Activated T-helper 9 cell treated with anti-CD3 and anti-CD28 coated beads, Interleukin-2, amount 50 U/mL, for 16 hours (primary cell): ENCODE data around the gene SPINK5.
"Not testable (repeated sequence)": the region's sequence is repeated elsewhere in the genome, so short reads cannot be mapped to it uniquely, and the experiment has no call there.

Experiments
- DNase-seq: peaks from one replicate; pipeline ENCODE4 v3.0.0-alpha.2; 2020; ENCODE audit warnings: low read depth

Gene SPINK5

GRCh38 chr5:148063861-148064260 lies at the start of gene SPINK5:
Gene SPINK5, plus strand, starts transcription at chr5:148063980. Its CDS starts 65 bp downstream, at chr5:148064045.
- DNase-seq, result no peak

DNA sequence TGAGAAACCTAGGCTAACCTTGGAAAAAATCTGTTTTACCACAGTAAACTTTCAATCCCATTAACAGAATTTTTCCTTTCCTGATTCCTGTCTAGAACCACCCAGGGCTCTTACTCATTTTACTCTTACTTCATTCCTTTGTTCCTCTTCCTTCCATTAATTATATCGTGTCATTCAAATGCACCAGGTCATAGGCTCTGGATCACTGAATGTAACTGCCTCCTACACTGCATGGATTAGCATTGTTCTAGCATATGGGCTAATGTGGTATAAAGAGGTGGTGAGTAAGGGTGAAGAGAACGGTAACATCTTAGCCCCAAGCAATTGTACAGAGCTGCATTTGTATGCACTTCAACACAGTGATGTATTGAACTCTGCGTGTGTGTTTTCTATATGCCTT lies 49.5 kb upstream of the SPINK5 start:
- no peak for DNase-seq

DNA sequence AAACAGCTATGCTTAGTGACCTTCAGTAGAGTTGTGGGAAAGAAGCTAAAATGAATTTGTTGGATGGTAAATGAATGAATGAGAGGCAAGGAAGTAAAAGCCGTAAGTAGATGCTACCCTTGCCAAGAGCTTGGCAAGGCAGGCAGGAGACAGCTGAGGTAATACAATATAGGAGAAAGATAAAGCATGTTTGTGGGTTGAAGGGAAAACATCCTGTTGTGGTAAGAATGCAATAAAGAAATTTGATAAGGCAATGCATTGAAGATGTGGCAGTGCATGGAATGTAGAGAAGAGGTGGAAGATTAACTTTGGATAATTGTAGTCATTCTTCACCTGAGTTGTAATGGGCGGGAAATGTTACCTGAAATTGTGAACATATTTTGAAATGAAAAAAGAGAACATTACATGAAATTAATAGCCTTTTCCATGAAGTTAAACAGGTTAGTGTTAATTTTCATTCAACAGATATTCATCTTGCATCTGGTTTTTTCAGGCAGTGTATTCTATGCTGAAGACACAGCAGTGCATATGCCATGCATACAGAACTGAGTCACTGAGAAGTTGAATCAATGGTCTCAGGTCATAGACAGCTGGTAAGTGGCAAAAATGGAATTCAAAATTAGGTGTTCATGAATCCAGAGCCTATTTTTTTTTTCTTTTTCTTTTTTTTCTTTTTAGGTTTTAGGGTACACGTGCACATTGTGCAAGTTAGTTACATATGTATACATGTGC lies 43.4 kb upstream of the SPINK5 start:
- DNase-seq, result no peak

GRCh38 chr5:148027505-148027904 lies 36.3 kb upstream of the SPINK5 start:
- no peak for DNase-seq

- no peak for DNase-seq
These were observed 34.6 kb upstream of the SPINK5 start for GRCh38 chr5:148029131-148029530.

DNA sequence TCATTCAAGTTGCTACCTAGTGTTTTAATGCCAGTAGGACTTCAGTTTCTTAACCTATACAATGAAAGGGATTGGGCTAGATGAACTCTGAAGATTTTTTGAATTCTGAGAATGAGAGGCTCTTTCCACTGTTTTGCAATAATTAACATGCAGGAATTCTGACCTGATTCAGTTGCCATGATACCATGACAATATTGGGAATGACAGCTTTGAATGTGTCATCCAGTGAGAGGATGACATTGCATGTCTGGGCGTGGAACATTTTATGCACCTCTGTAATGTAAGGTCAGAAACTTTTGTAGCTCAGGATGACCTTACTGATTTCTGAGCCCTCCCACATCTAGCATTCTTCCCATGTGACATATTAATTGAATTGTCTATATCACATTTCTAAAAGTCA lies 30.6 kb upstream of the SPINK5 start:
- no peak for DNase-seq

- no peak for DNase-seq
These were observed 28.1 kb upstream of the SPINK5 start for GRCh38 chr5:148035676-148036075.

- DNase-seq, result no peak
These were observed 20.9 kb upstream of the SPINK5 start for GRCh38 chr5:148042881-148043280.

DNA sequence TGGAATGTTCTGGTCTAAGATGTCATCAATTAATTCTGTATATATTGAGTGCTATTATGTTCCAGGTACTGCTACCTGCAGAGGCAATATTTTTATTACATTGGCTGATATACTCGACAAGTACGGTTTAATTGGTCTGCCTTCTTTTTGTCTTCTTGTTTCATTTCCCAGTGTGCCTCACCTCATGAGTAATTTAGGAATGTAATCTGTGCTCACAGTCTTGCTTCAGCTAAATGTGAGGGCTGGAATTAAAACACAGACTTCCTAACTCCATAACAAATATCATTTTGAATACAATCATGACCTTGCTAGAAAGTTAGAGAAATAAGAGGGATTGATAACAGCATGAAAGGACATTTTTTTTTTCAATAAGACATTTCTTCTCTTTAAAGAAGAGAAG lies 20.1 kb upstream of the SPINK5 start:
- DNase-seq, result no peak

- not testable (repeated sequence) for DNase-seq
These were observed 8.6 kb upstream of the SPINK5 start for GRCh38 chr5:148055160-148055559.

DNA sequence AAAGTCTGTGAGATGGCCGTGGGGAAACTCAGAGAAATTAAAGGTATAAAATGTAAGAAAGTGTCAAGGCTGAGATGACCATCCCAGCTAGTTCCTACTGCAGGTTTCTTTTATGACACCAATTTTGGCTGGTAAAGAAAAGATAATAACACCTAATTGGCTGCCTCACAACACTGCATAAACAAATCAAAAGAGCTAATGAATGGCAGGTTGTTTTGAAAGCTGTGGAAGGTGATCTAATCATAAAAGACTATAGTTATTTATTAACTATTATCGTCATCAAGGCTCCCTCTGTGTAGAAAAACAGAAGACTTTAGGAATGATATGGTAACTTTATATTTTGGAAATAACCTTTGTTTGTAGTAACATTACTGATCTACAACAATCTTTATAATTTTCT lies 3.5 kb upstream of the SPINK5 start:
- no peak for DNase-seq

DNA sequence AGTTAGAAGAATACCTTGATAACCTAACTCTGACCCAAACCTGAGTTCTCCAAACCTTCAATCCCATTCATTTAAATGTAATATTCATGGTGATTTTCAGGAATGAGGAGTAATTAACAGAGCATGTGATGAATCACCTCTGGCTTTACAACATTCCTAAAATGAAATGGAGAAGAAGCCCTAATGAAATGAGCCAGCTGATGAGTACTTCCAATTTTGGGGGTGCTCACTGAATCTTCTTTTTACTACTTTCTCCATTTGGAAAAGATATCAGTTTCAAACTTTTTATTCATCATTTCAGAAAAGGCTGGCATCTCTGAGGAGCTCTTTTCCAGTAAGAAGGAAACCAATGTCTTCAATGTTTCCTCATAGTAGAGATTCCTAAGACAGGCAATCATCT lies 2.9 kb upstream of the SPINK5 start:
- DNase-seq, result no peak

DNA sequence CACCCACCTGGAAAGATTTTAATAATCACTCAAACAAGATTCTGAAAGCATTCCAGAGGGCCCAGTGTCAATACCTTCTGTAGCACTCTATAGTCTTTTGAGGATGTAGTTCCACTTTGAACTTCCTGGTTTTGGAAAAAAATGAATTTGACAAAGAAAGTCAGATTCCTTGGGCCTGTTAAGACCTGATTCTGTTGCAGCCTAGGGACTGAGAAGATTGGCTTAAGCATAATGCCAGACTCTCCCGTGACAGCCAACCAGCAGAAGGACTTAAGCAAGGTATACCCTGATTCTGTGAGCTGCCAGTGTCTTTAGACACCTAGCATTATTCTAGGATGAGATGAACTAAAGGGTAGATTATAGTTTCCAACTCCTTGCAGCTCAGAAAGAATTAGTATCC lies 6.8 kb downstream of the SPINK5 start:
- no peak for DNase-seq

- no peak for DNase-seq
These were observed 8.4 kb downstream of the SPINK5 start for GRCh38 chr5:148072207-148072606.

GRCh38 chr5:148075529-148075928 lies 11.7 kb downstream of the SPINK5 start:
- no peak for DNase-seq

DNA sequence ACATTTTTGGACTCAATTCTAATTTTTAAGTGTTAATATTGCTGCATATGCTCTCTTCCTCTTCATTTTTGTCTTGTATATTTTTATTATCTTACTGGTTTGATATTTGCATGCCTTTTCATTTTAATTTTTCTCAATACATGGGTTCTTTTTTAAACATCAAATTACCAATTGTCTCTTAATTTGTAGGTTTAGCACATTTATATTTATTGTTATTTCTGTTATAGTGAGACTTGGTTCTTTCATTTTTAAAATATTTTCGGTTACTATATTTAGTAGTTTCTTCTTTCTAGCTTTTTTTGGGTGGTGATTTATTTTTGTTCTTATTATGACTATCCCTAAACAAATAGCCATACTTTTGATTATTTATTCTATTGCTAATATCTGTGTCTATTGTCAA lies 19.4 kb downstream of the SPINK5 start:
- DNase-seq, result no peak

DNA sequence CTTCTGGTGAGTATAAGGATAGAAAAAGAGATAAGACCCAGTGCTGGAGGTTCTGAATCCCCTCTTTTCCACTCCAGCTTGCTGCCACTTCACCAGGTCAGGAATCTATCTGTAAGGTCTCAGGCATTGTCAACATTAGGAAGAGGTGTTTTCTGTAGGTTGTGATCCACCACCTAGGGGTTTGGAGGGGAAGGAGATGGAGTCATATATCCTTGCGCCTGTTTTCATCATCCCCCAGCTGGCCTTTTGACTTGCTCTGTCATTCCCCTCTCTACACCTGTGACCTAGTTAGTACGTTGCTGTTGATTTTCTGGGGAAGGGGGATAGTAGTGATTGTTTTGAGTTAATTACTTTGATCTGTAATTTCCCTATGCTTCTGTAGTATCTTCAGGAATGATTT lies 20.5 kb downstream of the SPINK5 start:
- DNase-seq, result no peak

- DNase-seq, result no peak
These were observed 21.5 kb downstream of the SPINK5 start for GRCh38 chr5:148085310-148085709.

DNA sequence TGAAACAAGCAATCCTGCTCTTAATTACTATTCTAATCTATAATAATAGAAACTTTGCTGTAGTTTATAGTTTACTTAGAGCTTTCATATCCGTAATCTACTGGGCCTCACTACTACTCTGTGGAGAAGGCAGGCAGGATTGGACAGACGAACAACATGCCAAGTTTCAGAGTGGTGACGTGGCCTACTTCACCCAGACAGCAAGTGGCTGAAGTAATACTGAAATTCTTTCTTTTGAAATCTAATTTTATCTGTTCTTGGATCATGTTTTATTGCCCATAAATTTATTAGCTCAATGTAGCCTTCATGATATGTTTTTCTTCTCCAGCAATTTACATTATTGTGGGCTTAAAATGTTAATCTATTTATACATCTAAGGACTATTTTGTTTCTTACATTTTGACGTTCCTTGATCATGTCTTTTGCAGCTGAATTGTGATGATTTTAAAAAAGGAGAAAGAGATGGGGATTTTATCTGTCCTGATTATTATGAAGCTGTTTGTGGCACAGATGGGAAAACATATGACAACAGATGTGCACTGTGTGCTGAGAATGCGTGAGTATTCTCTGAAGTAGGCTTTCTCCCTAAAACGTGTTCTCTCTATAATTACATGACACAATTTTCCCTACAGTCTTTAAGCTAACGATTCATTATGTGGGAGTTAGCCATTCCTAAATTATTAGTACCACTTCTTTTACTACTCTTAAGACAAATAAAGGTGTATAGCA lies 22.4 kb downstream of the SPINK5 start:
- DNase-seq, result no peak

DNA sequence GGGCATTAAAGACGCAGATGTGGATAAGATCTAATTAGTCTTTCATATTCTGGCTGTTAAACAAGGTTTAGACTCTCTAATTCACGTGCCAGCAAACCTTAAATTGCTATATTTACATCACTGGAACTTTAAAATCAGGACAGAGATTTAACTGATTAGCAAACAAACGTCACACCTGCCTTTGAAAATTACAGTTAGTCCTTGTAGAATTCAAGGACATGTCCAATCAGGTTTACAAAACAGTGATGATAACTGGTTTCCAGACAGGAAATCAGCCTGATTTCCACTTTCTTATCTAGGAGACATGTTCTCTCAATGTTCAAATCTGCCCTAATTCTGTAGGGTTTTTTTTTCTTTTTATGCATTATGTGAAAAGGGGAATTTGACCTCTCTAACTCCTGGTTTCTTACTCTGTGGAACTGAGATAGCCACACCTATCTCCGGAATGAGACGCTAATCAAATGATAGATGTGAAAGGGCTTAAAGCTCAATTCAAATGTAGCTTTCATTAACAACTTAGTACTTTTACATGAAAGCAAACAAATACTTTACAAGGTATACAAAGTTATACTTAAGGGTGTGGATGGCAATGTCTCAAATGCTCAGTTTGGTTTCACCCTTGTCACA lies 26.5 kb downstream of the SPINK5 start:
- no peak for DNase-seq

GRCh38 chr5:148090773-148091250 lies 27.0 kb downstream of the SPINK5 start:
- no peak for DNase-seq

DNA sequence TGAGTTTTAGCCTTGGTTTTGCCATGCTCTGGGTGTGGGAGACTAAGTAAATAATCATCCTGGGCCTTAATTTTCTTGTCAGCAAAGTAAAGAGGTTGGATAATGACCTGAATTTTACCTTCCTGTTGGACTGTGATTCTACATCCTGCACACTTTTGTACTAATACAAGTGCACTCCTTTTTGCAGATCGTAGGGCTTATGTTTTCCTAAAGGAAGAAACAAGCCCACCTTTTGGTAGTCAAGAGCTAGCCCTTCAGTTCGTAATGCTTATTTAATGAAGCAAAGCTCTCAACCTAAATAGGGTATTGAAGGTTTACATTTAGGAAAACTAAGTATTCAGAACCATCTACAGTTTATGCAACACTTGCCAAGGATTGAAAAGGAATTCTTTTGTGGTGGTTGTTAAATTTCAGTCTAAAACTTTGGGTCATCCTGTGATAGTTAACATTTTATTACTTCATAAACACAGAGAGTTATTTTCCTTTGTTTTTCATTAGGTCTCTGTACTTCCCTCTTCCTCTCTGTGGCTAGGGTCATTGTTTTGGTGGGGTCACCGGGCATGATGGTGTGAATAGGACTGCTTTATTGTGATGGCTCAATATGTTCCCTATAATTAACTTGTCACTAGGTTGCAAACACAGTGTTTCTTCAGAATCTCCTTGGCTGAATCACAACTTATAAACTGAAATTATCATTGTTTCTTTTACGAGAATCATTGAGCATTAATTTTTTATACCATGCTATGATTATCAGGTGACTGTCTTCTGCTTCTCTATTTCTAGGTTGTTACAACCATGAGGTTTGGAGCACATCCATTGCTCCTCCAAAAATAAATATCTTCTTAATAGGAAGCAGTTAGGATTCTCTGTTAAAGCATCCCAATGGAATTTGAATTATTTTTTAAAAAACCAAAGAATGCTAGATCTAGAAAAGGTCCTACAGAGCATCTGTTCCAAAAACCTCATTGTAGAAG lies 28.5 kb downstream of the SPINK5 start:
- DNase-seq, result no peak
